AG08396 (cell line): ENCODE data around the gene KCNF1.
"Not testable (repeated sequence)": the region's sequence is repeated elsewhere in the genome, so short reads cannot be mapped to it uniquely, and the experiment has no call there.

ENCODE experiments used
- DNase-seq: peaks from one replicate; pipeline ENCODE4 v3.0.0; 2012; ENCODE audit warnings: low spot score, mixed read lengths

Gene KCNF1

DNA sequence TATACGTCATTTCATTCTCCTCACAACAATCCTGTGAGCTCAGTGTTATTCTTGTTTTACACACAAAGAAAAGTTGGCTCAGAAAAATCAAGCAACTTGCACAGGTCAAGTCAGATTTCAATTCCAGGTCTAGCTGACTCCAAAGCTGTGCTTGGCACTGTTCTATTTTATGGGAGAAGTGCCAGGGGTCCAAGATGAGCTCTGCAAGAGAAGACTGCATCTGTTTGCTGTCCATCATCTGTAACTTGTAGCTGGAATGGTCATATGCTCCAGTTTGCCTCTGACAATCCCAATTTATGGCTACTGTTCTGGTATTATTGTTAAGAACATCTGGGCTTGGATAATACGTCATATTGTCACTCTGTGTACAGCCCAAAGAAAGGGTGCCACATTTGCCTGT is 28.9 kb downstream of the KCNF1 start:
- DNase-seq = no peak

DNA sequence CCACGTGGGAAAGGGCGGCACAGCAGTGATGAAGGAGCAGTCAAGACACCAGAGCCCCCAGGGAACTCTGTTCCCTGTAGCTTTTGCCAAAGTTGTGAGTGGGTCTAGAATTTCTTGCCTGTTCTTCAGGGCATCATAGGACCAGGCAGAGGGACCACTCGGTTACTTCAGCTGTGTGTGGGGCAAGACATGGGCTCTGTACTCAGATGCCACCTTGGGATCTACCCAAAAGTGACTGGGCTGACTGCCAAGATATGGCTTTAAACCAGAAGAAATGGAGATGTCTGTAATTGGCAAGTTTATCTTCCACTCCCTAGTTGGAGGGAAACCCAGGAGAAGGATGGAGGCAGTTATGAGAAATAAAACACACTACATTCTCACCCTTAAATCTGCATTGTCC is 29.6 kb downstream of the KCNF1 start:
- DNase-seq = no peak

DNA sequence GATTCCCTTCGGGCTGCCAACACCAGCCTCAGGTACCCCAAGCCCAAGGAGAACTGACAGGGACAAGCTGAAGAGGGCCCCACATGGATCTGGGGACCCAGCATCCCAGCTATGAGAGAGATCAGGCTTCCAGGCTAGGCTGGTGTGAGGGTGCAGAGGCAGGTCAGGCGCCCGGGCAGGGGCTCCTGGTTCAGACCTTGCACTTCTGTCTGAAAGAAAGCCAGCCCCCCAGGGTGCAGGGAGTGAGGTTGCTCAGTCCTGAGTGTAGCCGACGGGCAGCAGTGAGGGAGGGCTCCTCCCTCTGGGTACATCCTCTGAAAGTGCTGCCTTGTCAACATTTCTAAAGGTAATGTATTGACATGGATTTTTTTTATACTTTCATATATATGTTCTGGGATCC is 33.1 kb downstream of the KCNF1 start:
- DNase-seq = no peak

DNA sequence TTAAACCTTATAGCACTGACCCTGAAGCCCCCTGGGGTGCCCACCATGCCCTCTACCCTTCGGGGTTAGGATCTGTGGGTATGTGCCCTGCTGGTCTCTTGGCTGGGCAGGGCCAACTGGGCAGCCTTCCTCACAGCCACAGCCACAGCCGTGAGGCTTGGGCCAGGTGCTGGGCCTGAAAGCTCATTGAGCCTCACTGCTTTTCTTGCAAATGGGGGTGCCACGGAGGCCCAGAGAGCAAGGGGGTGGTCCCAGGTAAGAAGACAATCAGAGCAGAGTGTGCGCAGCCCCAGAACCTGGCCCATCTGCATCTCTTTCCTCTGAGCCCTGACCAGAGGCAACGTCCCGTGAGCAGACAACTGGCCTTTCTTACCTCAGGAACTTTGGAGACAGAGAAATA is 34.7 kb downstream of the KCNF1 start:
- DNase-seq = no peak

DNA sequence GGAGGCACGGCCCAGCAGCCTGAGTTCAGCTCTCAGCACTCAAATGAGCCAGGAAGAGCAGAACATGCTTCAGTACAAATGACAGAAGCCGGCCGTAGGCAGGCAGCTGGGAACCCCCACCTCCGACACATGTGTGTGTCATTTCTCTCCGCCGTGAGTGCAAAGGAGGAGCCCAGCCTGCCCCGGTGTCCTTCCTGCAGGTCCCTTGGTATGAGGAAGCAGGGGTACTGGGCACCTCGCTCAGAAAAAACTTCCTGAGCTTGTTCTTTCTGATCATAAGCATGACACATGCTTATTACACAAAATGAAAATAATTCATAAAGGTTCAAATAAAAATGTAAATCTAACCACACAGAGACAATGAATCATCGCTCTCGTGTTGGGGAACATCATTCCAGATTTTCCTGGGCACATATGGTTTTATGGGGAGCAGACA is 35.3 kb downstream of the KCNF1 start:
- no peak for DNase-seq

DNA sequence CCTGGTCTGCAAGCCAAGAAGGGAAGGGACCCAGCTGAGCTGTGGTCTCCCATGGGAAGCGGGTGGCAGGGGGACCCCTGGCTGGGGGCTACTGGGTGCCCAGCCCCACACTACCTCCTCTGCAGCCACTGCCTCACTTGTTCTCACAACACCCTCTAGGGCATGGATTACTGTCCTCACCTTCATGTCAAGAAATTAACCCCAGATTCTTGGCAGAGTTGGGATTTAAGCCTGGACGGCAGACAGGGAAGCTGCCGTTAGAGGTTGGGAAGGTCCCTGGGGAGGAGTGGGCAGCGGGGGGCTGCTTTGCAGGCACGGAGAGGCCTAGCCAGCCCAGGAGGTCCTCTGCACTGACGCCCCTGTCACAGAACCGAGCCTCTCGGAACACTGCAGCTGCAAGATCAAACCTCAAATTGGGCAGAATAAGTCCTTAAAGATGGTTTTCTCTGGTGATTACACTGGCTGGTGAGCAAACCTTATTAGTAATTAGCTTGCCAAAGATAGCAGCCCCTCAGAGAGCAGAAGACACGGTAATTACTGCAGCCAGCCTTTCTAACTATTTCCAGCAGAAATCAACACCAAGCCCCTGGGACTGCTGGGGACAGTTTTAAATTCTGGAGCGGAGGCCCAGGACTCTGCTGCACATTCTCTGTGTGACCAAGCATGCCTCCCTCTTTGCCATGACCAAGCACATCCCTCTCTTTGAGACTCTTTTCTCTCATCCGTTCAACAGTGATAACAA is 35.9 kb downstream of the KCNF1 start:
- no peak for DNase-seq

DNA sequence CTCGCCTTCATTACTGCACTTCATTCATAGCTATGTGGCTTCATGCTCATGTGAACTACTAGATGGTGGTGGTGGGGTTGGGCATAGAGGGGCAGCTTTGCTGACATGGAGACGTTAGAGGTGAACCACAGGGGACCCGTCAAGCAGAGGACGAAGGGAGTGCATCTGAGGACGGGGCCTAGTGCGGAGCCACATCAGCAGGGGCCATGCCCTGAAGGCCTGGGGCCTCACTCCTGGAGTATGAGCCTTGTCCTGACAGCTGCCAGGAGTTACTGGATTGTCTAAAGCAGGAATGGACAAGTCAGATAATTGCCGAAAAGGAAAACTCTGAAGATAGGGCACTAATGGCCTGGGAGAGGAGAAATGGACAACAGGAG is 36.4 kb downstream of the KCNF1 start:
- no peak for DNase-seq

DNA sequence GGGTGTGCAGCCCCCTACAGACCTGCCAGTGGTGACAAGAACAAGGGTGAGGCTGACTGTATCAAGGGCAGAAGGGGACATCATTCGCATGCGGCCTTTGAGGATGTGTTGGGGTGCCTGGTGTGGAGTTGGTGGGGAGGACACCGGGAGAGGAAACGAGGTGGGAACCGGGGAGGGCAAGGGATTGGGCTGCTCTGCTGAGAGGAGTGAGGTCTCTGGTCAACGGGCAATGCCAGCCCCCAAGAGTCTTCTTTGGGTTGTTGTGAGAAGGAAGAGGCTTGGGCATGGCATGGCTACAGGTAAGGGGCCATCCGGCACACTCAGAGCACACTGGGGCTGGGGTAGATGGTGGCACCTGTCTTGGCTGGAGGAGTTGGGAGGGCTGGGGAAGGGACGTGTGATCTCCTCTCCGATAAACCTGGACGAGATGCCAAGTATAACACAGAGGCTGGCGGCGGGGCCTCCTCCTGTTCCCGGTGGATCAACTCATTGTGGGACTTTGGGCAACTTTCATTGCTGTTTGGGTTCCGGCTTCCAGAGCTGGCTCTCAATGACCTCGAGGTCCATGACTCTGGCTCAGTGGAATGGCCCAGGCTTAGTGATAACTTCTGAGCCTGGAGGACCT is 37.0 kb downstream of the KCNF1 start:
- no peak for DNase-seq

DNA sequence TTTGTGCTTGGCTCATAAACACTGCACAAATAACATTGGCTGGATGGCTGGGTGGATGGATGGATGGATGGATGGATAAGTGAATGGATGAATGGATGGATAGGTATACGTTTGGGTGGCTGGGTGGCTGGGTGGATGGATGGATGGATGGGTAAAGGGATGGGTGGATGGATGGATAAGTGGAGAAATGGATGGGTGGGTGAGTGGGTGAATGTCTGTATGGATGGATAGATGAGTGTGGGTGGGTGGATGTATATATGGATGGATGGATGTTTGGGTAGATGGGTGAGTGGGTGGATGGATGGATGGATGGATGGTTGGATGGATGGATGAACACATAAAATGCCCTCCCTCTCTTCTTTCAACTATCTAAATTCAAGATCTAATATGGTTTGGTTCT is 38.1 kb downstream of the KCNF1 start:
- DNase-seq = no peak

DNA sequence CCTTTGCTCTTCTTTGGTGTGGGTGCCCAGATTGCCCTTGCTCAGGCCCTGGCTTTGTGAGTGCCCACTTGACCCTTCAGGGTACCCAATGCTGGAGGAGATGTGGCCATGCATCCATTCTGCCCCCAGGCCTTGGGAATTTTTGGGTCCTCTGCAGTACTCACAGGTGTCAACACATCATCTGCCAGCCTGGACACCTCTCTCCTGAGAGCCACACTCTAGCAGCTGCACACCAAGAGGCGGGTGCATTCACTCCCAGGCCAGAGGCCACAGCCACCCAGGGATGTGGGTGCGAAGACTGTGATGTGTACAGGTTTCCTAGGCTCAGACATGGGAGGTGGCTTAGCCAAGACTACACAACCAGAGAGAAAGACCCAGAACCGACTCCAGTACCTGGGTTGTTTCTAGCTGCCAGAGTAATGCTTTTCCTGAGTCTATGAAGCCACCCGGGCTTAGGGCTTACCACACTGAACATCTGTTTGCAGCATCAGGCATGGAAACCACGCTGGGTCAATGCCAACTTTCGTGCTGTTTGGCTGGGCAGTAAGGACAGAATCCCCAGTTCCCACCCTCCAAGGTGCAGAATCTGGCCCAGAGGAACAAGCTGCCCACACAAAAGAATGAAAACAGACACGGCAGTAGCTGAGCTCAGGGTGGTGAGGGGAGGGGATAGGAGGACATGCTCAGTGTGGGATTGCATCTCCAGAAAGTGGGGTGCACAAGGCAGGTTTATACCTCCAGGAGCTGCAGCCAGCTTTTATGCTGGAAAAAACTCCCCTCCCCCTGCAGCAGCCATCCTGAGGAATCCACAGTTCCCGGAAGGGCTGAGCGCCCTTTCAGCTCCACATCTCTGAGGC is 40.1 kb downstream of the KCNF1 start:
- DNase-seq = no peak

DNA sequence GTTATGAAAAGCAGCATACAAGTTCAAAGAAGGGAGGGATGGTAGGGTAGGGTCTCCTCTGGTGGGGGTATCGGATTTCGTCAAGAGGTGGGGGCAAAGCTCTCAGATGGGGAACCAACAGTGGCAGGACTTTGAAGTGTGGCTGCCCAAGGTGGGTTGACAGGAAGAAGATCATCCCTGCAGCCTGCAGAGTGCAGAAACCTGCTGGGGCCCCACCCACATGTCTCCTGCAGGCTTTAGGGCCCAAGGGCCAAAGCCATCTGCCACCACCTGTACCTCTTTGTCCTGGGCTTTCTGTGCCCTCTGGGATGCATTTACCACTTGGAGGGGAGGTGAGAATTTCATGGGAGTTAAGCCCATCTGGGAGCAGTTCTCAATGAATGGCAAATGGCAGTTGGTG is 42.7 kb downstream of the KCNF1 start:
- no peak for DNase-seq

DNA sequence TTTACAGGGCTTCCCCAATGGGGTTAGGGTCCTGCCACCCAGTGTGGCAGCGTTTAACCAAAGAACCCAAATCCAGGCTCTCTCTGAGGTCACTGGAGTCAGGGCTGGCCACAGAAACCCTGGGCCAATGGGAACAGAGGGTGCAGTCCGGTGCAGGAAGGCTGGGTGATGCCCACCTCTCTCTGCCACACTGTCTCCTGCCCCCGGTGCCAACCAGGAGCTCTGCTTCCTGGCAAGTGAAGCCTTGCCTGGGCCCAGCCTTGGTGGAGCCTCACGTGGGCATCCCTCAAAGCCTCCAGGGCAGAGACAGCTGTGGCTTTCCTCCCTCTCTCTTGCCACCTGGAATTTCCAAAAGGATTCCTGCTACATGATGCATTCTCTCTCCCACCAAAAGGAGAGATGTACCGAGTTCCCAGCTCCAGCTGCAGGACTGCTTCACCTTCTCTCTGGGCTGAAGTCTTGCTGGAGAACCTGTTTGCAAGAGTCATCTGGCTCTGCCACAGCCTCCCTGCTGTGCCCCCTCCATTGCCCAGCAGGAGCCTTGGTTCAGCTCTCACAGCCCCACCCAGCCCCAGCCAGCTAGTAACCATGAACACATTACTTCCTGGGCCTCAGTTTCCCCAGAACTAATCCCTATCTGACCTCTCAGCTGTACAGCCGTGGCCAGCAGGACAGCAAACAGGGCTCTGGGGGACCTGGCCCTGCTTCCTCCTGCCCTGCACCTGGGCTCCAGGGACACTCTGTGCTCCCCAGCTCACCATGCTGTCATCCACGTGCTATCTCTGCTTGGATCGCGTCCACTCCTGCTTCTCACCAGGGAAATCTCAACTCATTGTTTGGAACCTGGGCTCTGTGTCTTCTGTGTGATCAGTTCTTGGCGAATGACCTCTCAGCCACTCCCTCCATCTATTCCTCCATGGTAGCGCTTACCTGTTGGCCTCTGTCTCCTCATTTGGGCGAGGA is 43.4 kb downstream of the KCNF1 start:
- no peak for DNase-seq

DNA sequence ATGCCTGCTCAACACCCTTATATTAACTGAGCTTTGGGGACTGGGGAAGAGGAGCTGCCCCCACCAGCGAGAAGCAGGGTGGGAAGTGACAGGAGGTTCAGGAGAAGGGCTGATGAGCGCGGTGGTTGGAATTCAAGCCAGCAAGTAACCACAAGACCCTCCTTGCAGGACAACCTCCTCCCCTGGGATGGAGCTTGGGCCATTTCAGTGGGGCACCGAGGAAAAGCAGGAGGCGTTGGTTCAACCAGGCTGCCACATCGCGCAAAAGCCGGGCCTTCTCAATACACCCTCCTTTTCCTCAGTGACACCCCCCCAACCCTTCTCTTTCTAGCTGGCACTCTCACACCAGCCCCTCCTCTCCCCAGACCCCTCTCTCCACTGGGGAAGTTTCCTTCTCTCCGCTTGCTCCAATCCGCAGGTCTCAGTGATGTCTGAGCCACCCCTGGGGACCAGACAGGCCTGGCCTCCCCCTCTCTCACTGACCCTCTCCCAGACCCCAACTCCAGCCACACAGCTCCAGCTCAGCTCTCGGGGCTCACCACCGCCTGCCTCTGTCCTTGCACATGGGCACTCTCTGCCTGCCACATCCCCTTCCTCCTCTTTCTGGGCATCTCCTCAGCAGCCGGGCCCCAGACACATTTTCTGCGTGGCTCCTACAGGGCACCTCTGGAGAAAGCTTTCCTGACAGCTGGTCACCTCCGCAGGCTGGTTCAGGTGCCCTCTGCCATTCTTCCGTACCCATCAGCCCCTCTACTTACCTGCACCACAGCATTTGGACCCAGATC is 44.5 kb downstream of the KCNF1 start:
- no peak for DNase-seq

DNA sequence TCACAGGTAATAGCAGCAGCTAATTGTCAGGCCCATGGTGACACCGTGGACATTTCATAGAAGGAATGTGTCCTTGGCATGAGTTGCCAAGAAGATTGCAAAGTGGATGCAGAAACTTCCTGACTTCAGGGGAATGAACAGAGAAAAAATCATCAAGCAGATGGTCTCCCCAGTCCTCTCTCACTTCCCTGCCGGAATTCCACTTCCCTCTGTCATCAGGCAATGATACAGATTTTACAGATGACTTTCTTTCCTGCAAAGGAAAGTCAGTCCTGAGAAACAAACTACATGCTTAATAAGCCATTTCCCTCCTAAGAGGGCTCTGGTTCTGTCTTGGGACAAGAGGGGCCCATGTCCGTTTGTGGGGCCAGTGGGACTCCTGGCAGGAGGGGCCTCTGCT is 45.7 kb downstream of the KCNF1 start:
- DNase-seq = peak; percentile 45

DNA sequence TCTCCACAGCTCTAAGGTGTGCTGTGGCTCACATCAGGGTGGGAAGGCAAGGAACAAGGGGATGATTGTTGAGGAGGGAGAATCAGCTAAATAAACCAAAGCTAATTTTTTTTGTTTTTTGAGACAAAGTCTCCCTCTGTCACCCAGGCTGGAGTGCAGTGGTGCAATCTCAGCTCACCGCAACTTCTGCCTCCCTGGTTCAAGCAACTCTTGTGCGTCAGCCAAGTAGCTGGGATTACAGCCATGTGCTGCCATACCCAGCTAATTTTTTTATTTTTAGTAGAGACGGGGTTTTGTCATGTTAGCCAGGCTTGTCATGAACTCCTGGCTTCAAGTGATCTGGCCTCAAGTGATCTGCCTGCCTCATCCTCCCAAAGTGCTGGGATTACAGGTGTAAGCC is 46.7 kb downstream of the KCNF1 start:
- not testable (repeated sequence) for DNase-seq

DNA sequence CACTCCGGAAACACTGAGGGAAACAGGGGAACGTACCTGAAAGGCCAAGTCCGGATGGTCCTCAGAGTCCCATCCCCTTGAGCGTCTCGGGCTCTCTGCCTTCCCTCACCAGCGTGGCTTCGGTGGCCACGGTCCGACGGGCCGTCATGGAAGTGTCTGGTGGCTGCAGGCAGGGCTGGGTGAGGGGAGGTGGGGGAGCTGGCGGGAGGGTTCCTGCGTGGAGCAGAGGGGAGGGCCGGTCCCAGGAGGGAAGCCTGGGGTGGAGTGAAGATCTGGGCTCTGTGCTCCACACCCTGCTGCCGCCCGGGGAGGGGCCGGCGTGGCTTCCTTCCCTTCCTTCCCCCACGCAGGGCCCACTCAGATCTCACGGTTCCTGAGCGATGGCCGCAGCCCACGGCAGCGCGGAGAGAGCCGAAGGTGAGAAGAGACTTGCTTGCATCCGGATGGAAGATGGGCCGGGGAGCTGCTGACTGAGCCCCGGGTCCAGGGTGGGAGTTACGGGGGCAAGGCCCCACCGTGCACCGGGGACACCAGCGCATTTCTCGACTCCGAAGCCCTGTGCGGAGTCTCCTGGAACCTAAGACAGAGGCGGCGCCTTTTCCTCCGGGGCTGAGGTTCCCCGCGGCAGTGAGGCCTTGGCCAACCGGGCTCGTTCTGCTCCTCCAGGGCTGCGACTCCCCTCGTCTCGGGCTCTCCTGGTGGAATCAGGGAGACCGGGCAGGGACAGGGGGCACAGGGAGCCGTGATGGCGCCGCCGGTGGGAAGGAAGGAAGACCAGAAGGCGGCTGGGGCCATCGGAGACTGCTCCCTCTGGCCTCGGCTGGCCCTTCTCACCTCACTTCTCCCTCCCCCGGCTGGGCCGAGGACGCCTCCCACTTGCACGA is 49.1 kb downstream of the KCNF1 start:
- DNase-seq = no peak

DNA sequence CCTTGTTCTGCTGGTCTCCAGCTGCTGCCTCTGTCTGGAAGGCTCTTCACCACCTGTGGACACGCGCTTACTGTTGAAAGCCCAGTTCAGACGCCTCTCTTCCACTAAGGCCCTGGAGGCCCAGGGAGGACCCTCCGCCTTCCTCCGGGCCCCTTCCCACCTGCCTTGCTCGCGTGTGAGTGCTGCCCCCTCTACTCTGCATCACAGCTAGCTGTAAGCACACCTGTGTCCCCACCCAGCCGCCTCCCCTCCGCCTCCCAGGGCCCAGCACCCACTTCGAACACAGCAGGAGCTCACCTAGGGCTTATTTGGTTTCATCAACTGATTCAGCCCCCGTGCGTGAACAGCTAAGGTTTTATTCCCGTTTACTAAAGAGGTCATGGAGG is 49.7 kb downstream of the KCNF1 start:
- DNase-seq = no peak

DNA sequence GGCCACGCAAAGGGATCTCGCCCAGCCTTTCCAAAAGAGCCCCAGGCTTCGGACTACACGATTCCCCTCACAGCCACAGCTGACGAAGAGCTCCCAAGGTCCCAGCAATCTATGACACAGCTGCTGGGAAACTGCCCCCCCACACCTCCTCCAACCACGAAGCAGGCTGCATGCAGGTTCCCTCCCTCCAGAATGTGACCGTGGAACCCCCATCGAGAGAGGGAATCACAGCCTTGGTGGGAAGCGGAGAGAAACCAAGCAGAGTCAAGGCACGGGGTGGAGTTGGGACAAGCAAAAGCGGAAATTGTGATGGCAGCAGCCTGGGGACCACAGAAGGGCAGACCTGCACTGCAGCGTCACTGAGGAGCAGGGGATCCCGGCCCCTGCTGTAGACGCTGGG is 50.3 kb downstream of the KCNF1 start:
- DNase-seq = no peak

DNA sequence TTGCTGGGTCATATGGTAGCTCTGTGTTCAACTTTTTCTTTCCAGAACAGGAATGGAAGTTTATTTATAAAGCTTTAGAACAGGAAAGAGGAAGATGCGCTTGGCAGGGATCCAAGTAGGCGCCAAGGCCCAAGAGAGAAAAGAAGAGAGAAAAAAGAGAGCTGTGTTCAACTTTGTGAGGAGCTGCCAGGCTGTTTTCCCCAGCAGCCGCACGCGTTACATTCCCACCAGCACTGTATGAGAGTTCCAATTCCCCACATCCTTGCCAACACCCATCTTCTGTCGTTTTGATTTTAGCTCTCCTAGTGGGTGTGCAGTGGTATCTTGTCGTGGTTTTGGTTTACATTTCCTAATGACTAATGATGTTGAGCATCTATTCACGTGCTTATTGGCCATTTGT is 51.4 kb downstream of the KCNF1 start:
- peak; percentile 33 for DNase-seq
